T follicular helper cell (primary cell): ENCODE results near the gene SLC25A23.
"Not testable (repeated sequence)": the region's sequence is repeated elsewhere in the genome, so short reads cannot be mapped to it uniquely, and the experiment has no call there.

Source experiments
- DNase-seq: peaks from one replicate; pipeline ENCODE4 v3.0.0-alpha.2; 2020; ENCODE audit warnings: low read depth
- total RNA-seq, 2 experiments: gene quantifications; one replicate each; lab custom pipeline; 2026; lab: John Stamatoyannopoulos, UW

The SLC25A23 gene
- 7.3 to 15.4 reads per million in 2 experiments for total RNA-seq

GRCh38 chr19:6459262-6460098, at the start of gene SLC25A23:
Gene SLC25A23, minus strand, starts transcription at chr19:6459792. Its CDS starts 164 bp downstream, at chr19:6459628.
- peak; percentile 44 for DNase-seq

DNA sequence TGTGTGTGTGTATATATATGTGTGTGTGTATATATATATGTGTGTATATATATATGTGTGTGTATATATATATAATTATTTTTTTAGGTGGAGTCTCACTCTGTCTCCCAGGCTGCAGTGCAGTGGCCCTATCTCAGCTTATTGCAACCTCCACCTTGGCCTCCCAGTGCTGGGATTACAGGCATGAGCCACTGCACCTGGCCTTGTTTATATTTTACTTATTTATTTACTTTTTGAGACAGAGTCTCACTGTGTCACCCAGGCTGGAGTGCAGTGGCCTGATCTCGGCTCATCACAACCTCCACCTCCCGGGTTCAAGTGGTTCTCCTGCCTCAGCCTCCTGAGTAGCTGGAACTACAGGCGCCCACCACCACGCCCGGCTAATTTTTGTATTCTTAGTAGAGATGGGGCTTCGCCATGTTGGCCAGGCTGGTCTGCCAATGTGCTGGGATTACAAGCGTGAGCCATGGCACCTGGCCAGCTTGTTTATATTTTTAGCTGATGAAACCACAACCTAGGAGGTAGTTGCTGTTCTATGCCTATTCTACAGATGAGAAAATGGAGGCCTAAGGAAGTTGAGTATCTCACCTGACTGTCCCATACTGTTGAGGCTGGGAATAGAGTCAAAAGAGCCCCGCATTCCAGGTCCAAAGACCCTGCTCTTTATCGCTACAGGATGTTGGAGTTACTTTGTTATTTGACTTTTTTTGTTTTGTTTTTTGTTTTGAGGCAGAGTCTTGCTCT, 48.6 kb upstream of the SLC25A23 start:
- not testable (repeated sequence) for DNase-seq

GRCh38 chr19:6503407-6504201, 44.0 kb upstream of the SLC25A23 start:
- DNase-seq: no peak

DNA sequence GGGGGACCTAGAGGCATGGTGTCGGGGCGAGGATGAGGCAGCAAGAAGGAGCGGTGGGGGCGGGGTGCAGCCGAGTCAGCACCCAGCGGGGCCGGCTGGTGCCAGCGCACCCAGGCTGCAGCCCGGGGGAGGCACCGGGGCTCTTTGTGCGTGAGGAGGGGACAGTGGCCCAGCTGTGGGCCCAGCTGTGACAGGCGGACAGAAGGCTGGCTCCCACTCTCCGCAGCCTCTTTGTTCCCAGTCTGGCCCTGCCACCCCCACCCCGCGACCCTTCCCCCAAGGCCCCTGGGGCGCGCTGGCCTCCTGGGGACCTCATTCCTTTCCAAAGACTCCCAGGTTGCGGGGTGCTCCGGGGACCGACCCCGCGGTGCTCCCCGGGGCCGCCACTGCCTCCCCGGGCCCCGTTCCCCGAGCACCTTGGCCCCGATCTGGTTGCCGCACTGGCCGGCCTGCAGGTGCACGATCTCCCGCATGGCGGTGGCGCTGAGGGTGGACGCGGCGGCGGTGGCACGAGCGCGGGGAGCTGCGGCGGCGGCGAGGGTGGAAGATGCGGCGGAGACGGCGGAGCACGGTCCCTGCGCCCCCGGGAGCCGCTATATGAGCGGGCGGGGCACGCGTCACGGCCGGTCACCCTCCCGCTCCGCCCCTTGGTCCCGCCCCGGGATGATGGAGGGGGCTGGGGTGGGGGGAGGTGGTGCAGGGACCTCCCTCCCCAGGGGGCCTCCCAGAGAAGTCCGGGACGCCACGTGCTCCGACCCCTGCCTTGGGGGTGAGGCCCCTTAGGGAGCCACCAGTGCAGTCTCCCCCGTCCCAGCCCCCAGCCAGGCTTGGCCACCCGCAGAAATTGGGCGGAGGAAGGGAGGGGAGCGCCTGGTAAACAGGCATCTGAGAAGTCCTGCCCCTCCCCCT, 42.4 kb upstream of the SLC25A23 start, which contains the start of gene TUBB4A:
TUBB4A (minus strand) TSS at position 570 of the 909 bp plus-strand sequence; CDS start at position 473, 97 bp downstream.
- no peak for DNase-seq

DNA sequence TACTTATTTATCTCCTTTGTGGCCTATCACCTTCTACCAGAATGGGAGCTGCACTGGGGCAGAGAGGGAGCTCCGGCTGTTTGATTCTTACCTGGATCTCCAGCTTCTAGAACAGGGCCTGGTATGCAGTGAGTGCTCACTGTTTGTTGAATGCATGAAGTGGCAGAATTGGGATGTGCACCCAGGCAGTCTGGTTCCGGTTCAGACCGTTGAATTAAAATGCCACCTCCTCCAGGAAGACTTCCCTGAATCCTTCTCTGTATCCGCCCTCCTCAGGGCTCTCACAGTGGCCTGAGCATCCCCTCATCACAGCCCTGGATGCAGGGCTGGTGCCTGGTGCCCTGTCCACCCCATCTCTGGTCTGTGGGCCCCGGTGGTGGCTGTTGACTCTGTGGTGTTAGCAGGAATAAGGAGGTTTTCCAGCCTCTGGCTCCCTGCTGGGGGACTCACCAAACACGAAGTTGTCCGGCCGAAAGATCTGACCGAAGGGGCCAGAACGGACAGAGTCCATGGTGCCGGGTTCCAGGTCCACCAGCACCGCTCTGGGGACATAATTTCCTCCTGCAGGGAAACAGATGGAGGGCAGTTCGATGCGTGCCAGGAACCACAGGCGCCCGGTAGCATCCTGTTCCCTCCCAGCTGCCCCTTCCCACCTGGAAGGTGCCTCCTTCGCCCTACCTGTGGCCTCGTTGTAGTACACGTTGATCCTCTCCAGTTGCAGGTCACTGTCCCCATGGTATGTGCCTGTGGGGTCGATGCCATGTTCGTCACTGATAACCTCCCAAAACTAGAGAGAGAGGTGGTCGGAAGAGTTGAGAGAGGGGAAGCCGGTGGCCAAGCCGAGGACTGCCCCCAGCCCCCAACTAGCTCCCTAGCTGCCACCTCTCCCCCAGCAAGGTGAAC, 41.5 kb upstream of the SLC25A23 start:
- no peak for DNase-seq

DNA sequence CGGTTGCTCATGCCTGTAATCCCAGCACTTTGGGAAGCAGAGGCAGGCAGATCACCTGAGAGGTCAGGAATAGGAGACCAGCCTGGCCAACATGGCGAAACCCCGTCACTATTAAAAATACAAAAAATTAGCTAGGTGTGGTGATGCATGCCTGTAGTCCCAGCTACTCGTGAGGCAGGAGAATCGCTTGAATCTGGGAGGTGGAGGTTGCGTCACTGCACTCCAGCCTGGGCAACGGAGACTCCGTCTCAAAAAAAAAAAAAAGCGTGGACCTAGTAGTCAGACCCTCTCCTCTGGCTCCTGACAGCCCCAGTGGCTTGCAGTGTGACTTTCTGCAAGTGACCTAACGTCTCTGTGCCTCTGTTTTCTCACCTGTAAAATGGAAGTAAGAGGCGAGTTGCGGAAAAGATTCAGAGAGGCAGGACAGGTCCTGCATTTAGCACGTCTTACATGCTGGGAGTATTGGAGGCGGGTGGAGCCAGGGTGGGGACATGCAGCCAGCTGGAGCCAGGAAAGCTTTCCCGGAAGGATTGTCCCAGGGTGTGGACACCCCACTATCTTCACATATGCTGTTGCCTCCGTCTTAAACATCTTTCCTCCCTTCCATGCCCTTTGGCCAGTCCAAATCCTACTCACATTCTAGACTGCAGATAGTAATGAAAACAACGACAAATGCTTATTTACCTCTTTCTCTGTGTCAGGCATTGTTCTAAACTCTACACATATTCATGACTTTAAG, 39.6 kb upstream of the SLC25A23 start:
- no peak for DNase-seq

DNA sequence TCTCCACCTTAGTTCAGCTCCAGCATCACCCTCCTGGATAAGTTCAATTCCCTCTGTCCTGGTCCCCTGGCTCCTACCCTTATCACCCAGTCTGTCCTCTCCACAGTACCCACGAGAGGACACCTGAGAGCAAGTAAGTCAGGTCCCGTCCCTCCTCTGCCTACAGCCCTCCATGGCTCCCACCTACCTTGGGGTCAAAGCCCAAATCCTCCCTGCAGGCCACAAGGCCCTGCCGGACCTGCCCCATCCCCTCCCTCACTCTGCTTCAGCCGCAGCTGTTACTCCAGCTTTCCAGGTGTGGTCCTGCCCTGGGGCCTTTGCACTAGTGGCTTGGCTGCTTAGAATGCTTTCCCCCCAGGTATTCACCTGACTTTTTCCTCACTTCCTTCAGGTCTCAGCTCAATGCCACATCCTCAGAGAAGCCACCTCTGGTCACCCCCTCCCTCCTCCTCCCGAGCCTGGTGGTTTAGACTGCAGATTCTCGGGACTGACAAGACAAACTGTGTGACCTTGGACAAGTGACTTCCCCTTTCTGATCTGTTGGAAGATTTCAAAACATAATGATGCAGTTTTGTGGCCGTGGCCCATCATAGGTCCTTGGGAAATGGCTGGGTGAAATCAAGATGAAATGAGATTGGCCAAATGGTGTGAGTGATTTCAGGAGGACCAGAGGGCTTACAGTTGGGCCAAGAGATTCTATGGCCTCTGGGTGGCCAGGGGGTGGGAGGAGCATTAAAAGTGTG, 38.9 kb upstream of the SLC25A23 start:
- no peak for DNase-seq

DNA sequence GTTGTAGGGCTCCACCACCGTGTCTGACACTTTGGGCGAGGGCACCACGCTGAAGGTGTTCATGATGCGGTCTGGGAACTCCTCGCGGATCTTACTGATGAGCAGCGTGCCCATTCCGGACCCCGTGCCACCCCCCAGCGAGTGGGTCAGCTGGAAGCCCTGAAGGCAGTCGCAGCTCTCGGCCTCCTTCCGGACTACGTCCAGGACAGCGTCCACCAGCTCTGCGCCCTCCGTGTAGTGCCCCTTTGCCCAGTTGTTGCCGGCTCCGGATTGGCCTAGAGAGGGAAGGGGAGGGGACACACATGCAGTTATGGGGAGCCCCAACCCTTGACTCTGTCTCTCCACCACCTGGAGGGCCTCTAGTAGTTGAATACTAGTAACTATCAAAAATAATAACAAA, 36.4 kb upstream of the SLC25A23 start:
- no peak for DNase-seq

DNA sequence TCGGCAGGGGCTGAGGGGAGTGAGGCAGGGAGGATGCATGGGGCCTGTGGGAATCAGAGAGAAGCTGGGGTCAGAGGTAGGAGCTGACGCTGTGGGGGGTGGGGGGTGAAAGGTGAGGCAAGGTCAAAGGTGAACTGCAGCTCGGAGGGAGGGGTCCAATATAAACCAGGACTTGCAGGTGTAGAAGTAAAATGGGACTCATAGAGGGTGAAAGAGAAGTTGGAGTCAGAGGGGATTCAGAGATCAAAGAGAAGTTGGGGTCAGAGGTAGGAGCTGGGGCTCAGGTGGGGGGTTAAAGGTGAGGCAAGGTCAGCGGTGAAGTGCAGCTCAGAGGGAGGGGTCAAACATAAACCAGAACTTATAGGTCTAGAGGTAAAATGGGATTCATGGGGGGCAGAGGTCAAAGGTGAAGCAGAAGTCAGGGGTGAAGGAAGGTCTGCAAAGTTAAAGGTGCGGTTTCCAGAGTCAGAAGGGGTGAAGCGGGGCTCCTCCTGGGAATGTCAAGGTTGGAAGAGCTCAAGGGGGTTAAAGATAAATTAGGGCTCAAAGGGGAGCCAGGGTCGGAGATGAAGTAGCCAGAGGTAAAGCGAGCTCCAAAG, 34.9 kb upstream of the SLC25A23 start:
- no peak for DNase-seq

DNA sequence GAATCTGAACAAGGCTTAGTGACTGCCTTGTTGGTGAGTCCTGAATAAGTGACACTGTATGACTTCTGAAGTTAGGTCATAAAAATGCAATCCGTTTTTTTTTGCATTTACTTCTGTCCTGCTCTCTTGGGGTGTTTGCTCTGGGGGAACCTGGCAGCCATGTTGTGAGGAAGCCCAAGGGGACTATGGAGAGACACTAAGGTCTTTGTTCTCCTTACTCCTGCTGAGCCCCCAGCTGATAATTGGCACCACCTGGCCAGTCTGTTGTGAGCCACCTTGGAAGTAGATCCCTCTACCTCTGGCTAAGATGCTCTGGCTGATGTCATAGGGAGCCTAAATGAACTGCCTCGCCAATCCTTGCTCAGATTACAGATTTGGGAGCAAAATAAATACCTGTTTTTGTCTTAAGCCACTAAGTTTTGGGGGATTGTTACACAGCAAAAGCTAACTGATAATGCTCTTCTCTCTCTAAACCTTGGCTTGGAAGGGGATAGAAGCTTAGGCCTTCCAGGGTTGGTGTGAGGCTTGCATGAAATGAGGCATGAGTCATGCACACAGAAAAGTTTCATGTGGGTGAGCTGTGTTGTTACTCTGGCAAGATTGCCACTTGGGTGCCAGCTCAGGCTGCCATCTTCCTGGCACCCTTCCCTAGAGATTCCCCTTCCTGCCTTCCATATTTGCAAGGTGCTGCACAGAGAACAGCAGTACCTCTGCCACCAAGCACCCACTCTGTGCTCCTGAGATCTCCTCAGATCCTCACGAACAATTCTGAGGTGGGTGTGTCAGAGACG, 32.4 kb upstream of the SLC25A23 start:
- no peak for DNase-seq

GRCh38 chr19:6490134-6490533, 30.5 kb upstream of the SLC25A23 start:
- DNase-seq: no peak

GRCh38 chr19:6489278-6490061, 29.9 kb upstream of the SLC25A23 start:
- no peak for DNase-seq

GRCh38 chr19:6484831-6485230, 25.2 kb upstream of the SLC25A23 start:
- DNase-seq: no peak

- no peak for DNase-seq
These were observed 24.6 kb upstream of the SLC25A23 start for GRCh38 chr19:6484230-6484629.

GRCh38 chr19:6483235-6483634, 23.6 kb upstream of the SLC25A23 start:
- DNase-seq: no peak

DNA sequence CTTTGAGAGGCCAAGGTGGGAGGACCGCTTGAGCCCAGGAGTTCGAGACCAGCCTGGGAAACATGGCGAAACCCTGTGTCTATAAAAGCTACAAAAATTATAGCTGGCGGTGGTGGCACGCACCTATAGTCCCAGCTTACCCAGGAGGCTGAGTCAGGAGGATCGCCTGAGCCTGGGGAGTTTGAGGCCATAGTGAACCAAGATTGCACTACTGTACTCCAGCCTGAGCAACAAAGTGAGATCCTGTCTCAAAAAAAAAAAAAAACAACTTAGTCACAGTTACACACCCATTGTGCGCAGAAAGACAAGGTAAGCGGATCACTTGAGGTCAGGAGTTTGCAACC, 22.7 kb upstream of the SLC25A23 start:
- DNase-seq: no peak
